GM18507 (cell line): ENCODE data around the gene MGAM2.
"Not testable (repeated sequence)": the region's sequence is repeated elsewhere in the genome, so short reads cannot be mapped to it uniquely, and the experiment has no call there.

Source experiments
- DNase-seq: peaks from one replicate; pipeline ENCODE4 v3.0.0; 2011; ENCODE audit warnings: low read depth; ENCODE audit not compliant: insufficient read length; ENCODE audit errors: extremely low spot score
- FAIRE-seq: peaks from 2 replicates; lab custom pipeline; 2011; peaks lifted over from hg19 to GRCh38; lab: Jason Lieb, UNC

MGAM2 gene

GRCh38 chr7:142111499-142111898 lies at the start of gene MGAM2:
MGAM2 (plus strand) TSS chr7:142111718; CDS start chr7:142116874, 5,156 bp downstream.
- no peak for FAIRE-seq
- DNase-seq = no peak

GRCh38 chr7:142063551-142064442 lies 47.7 kb upstream of the MGAM2 start:
- DNase-seq = no peak
- no peak for FAIRE-seq

- FAIRE-seq = no peak
- DNase-seq = no peak
Measured at GRCh38 chr7:142066536-142066935, 45.0 kb upstream of the MGAM2 start.

GRCh38 chr7:142077762-142078161 lies 33.8 kb upstream of the MGAM2 start:
- DNase-seq (no peak), FAIRE-seq (no peak)

GRCh38 chr7:142083605-142084004 lies 27.9 kb upstream of the MGAM2 start:
- DNase-seq (no peak), FAIRE-seq (no peak)

- FAIRE-seq (no peak), DNase-seq (no peak)
Measured at GRCh38 chr7:142085428-142085827, 26.1 kb upstream of the MGAM2 start.

GRCh38 chr7:142088022-142088714 lies 23.4 kb upstream of the MGAM2 start:
- no peak for FAIRE-seq
- no peak for DNase-seq

- no peak for FAIRE-seq
- no peak for DNase-seq
Measured at GRCh38 chr7:142089035-142089434, 22.5 kb upstream of the MGAM2 start.

- FAIRE-seq (no peak), DNase-seq (no peak)
Measured at GRCh38 chr7:142091961-142092360, 19.6 kb upstream of the MGAM2 start.

GRCh38 chr7:142094861-142095260 lies 16.7 kb upstream of the MGAM2 start:
- DNase-seq (no peak), FAIRE-seq (no peak)

GRCh38 chr7:142097571-142097970 lies 13.9 kb upstream of the MGAM2 start:
- FAIRE-seq (no peak), DNase-seq (no peak)

- DNase-seq (no peak), FAIRE-seq (no peak)
Measured at GRCh38 chr7:142098004-142098403, 13.5 kb upstream of the MGAM2 start.

- FAIRE-seq, DNase-seq: not testable (repeated sequence)
Measured at GRCh38 chr7:142099347-142099746, 12.2 kb upstream of the MGAM2 start.

GRCh38 chr7:142100634-142101033 lies 10.9 kb upstream of the MGAM2 start:
- DNase-seq (no peak), FAIRE-seq (no peak)

- FAIRE-seq, DNase-seq: not testable (repeated sequence)
Measured at GRCh38 chr7:142101794-142102193, 9.7 kb upstream of the MGAM2 start.

- peak; percentile 9 for FAIRE-seq
- no peak for DNase-seq
Measured at GRCh38 chr7:142104550-142105527, 6.7 kb upstream of the MGAM2 start.

- DNase-seq = no peak
- FAIRE-seq = no peak
Measured at GRCh38 chr7:142108728-142109505, 2.6 kb upstream of the MGAM2 start.

- FAIRE-seq (no peak), DNase-seq (no peak)
Measured at GRCh38 chr7:142110098-142110497, 1.4 kb upstream of the MGAM2 start.

- DNase-seq (no peak), FAIRE-seq (no peak)
Measured at GRCh38 chr7:142110638-142111037, 880 bp upstream of the MGAM2 start.
